ENCODE data around the gene PACSIN2.

Gene PACSIN2

DNA sequence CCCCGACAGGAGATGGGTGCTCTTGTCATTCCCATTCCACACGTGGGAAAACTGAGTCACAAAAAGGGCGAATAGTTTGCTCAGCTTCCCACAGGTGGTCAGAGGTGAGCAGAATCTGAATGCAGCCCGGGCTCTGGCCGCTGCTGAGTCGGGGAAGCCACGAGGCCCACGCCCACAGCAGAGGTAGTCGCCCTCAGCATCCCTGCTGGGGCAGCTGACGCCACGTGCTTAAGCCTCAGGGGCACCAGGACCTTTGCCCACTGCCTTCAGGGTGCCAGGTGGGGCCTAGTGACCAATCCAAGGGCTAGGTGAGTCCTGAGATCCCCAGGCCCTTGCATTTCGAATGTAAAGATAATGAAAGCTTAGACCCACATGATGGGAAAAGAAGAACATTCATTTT lies 133.7 kb downstream of the PACSIN2 start:
- no peak for DNase-seq (ENCODE audit: low read depth)

DNA sequence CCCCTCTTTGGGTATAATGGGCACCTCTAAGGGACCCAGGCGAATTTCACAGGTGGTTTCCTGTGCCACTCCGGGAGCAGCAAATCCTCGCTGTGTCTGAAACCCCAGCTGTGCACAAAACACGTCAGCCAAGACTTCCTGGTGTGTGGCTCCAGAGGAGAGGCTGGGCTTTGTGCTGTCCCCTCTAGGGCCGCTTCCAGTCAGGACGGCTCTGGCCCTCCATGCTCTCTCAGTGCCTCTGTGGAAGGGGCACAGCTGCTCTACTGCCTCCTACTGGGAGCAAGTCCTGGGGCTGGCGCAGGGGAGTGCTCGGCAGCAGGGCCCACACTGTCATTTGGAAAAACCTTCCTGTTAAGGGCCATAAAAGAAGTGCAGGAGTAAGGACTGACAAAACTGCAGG lies 134.1 kb downstream of the PACSIN2 start:
- DNase-seq (ENCODE audit: low read depth), result no peak

DNA sequence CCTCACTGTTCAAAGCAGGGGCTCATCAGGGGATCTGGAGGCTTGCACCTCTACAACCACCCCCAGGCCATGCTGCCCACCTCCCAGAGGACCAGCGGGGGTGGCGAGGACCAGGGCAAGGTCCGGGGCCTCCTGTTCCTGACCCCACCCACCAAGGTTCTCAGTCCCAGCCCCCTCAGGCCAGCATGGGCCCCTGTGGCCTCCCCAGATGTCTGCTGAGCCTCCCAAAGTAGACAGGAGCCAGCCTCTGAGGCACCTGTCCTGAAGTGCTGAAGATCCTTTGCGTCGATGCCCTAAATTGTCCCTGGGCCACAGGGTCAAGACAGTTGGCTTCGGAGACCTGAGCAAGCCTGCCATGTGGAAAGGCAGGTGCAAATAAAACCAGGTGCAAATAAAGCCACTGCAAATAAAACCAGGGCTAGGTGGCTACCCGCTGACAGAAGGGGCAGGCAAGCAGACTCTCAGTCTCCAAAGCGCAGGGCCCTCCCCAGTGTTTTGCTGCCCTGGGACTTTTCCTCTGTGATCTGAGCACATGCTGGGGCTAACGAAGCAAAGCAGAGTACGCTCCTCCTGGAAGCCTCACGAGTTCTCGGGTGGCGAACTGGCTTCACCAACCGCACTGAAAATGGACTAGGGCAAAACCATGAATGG lies 135.5 kb downstream of the PACSIN2 start:
- DNase-seq (ENCODE audit: low read depth), result no peak

DNA sequence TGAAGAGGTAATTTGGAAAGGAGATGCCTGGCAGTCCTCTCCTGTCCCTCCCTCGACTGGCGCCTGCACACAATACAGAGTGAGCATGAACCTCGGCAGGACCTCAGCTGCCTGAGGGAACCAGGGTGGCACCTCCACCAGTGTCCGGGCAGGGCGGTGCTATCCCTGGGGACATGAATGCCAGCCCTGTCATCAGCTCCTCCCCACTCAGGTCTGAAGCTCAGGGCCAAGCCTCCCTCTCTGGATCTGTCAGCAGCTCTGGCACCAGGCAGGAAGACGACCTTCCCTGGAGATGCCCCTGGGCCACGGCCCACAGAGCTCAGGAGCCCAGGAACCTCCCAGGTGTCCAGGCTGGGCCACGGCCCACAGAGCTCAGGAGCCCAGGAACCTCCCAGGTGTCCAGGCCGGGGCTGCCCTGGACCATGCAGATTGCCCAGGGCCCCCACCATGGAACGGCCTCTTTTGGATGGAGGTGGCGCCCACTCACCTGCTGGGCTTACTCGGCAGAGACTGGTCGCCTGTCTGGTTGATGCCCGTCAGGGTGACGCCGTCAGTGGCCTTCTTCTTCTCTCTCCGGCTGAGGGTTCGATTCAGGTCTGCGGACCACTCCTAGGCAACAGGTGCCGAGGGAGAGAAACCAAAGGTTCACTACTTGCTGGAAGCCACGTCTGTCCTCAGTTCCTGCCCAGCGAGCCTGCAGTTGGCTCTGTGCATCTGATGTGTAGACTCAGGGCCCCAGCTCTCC lies 136.2 kb downstream of the PACSIN2 start:
- DNase-seq (ENCODE audit: low read depth), result no peak

DNA sequence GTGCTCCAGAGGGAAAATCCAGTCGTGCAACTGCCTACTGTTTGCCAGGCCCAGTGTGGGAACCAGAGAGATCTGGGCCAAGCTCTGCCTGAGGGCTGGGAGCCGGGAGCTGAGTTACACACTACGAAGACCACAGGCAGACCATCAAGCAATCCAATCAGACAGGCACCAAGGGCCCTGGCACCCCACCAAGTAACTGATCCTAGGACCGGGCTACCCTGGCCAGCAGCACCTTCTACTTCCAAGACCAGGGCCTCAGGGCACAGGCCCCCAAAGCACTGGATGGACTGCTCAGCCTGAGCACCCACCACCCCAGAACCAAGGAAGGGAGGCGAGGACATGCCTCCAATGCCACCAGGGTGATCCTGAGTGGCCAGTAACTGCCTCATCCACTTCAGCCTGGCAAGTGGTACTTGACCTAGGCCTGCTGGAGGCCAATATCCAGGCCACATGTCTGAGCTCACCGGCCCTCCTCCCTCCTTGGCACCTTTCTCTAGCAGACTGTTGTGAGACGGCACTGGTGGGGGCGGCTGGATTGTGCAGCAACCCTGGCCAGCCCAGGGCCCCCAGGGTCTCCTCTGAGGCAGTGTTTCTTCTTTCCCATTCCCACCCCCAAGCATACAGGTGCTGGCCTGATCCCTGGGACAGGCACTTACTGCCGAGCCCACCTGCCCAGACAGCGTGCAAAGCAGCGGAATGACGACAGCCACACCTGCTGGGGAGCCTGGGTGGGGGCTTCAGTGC lies 137.2 kb downstream of the PACSIN2 start:
- DNase-seq (ENCODE audit: low read depth), result no peak

DNA sequence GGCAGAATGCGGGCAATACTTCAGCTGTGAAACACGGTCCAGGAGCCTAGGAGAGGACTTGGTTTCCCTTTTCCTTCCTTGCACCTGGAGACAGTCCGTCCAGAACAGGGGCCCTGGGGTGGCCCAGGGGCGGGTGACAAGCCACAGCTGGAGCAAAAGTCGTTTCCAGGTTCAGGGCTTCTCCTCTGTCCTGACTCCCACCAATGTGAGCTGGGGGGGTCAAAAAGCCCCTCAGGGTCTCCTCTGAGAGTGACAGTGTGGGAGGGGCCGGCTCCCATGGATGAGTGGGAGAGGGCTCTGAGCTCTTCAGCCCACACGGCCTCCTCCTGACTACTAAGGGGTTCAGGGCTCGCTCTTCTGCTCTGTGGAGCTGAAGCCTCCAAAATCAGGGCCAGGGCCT lies 137.8 kb downstream of the PACSIN2 start:
- DNase-seq (ENCODE audit: low read depth), result no peak

DNA sequence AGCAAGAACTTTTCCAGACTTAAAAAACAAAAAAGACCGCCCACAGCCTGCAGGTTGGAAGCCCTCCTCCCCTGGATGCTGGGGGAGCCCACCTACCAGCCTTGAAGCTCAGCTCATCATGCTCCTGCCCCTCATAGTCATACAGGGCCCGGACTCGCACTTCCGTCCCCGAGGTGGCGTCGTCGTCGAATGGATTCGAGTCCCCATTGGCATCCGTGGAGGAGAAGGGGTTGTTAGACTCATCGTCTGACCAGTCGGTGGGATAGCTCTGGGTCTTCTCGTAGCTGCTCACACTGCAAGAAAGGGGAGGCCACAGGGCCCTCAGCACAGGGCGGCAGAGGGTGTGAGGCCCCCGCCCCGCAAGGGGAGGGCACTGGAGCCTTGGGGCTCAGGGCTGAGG lies 138.9 kb downstream of the PACSIN2 start:
- no peak for DNase-seq (ENCODE audit: low read depth)

DNA sequence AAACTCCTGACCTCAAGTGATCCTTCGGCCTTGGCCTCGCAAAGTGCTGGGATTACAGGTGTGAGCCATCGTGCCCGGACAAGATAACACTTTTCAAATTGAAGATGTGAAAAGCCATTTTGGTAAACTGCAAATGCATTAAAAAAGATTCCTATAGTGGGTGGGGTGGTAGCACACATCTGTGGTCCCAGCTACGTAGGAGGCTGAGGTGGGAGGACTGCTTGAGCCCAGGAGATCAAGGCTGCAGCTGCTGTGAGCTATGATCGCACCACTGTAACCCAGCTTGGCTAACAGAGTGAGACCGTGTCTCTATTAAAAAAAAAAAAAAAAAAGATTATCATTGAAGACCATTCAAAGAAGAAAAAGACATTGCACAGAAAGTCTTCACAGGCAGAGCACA lies 140.9 kb downstream of the PACSIN2 start:
- no peak for DNase-seq (ENCODE audit: low read depth)

DNA sequence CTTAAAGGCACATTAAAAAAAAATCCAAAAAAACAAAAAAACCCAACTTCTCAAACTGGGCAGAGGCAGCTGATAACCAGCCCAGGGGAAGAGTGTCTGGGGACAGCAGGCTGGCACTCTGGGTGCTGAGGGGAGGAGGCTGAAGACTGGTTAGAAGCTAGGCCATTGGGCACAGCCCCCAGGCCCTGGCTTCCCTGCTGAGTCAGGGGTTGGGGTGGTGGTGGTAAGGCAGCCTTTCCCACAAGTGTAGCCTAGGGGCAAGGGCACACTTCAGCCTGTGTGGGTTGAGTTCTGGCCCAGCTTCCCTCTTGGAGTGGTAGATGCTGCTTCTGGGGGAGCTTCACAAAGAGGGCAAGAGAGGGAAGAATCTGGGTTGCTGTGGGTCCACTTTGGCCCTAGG lies 141.6 kb downstream of the PACSIN2 start:
- no peak for DNase-seq (ENCODE audit: low read depth)

DNA sequence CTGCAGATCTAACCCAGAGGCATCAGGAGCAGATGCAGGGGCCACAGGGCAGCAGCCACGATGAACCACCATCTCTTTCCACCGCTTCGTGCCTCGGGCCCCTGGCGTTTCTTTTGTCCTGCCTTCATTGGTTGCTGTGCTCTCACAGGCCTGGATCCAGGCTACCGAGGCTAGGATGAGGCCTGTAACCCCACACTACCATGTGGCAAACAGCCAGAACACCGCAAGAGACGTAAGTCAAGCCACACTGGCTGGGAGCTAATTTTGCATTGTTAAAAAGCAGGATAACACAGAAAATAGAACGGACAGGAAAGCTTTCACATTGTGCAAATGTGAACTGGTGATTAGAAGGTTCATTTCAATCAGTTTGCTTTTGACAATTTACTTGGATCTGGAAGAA lies 142.1 kb downstream of the PACSIN2 start:
- DNase-seq (ENCODE audit: low read depth), result no peak

DNA sequence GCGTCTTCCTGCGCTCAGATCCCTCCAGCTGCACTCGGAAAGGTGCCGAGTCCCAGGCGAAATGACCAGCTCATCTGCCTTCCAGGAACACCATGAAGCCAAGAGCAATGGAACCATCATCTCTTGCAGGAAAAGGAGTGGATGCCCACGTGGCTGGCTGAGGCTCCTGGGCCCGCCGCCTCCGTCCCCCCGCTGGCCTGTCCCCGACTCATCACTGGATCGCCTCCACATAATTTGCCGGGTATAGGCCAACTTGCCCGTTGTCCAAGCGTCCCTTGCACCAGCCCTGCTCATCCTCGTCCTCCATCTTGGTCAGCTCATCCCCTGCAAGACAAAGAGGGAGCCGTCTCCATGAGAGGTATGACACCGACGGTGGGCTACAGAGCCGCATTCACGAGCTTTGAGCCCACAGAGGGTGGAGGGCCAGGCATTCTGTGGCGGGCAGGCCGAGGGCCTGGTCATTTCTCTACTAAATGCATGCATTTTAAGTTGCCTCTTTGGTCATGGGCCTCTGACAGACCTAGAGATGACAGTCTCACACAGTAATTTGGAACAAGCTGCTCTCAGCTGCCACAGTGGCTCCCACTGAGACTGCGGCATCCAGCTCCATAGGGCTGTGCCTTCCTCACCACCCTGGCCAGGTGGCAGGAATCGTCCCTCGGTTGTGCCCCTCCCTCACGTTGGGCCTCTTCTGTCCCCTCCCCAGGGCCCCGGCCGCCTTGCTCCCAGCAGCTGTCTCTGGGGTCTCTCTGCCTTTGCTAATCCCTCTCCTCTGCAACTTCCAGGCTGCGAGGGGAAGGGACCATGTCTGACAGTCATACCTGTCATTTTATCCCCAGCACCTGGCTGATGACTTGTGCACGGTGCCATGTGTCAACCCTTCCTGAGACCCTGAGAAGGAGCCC lies 143.6 kb downstream of the PACSIN2 start:
- DNase-seq (ENCODE audit: low read depth), result no peak

DNA sequence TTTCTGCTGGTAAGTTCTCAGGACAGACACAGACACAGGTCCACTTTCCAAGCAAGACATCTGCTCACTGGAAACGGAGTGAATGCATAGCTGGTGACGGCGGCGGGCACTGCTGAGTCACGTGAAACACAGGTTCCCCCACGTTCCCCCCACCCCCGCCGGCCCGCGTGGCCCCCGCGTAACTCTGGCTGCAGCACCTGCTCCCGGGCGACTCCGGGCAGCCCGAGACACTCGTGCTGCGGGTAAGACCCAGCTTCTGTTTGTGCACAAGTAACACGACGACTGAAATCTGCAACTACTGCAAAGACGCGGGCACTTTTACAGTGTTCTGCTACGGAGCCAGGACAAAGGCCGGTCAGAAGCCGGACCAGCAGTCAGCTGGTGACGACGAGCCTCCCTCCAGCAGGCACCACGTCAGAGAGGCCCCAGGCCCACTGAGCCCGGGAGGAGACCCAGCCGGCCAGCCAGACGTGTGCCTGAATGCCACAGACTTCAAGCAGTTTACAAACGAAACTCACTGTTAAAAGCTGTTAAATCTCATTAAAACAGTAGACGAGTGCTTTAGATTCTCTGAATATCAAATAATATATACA lies 145.0 kb downstream of the PACSIN2 start:
- no peak for DNase-seq (ENCODE audit: low read depth)

DNA sequence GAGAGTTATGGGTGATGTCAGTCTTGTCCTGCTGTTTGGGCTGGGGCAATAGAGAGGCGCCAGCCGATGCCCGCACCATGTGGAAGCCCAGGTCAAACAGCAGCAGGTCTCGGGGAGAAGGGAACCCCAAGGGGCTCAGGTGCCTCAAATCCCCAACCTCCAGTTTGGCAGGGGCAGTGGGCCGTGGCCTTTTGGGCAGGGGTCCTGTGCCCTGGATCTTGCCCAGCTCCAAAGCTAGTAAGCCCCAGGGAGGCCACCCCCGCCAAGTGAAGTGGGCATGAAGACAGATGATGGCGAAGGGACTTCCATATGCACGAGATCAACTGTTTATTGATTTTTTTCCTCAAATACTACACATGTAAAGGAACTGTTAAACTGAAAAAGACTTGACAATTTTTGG lies 145.5 kb downstream of the PACSIN2 start:
- no peak for DNase-seq (ENCODE audit: low read depth)

DNA sequence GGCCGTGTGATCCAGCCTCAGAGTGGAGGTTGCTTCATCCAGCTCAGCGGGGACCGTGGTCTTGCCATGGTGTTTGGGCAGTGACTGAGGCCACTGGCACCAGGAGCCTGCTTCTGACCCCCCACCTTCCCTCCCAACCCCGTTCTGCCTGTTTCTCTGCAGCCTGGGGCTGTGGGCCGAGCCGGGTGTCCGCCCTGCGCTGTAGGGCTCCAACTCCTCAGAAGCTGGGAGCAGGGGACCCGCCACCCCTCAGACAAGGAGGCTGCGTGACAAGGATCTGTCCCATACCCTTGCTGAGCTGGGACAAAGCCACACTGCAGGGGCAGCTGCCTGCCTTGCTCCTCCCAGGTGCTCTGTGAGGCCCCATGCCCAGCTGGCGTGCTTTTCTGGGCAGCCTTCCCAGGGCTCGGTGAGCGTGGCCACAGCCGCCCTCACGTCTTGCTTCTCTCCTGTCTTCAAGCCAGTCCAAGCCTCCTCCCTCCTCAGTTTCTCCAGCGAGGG lies 146.1 kb downstream of the PACSIN2 start:
- DNase-seq (ENCODE audit: low read depth), result no peak

DNA sequence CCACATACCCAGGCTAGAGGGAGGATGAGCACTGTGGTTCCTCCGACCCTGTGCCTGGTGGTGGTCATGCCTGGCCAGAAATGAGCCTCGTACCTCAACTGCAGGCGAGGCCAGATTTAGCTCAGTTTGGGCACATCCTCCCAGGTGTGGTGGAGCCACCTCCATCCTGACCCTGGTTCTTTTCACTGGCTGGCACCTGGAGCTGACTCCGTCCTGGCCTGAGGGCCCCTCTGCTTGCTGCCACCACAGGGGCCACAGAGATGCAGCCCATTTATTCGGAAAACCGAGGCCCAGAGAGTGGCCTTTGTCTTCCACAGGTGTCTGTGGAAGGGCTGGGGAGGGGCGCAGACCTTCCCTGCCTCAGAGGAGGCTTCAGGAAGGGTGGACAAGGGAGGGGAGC lies 148.8 kb downstream of the PACSIN2 start:
- DNase-seq (ENCODE audit: low read depth), result no peak

DNA sequence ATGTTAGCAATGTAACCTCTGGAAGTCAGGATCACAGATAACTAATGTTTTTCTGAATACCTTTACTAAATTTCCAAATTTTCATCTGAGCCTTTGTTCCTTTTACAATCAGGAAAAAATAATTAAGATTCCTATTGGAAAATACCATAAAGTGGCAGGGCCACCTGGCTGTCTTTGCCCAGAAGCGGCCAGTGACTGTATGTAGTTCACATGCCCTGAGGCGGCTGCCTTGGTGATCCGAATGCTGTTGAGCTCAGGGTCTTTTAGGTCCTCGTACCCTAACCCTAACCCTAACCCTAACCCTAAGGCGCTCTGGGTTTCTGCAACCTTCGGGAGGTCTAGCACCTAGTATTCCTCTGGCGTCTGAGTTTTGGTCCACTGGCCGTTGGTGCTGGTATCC lies 149.4 kb downstream of the PACSIN2 start:
- DNase-seq (ENCODE audit: low read depth), result no peak

DNA sequence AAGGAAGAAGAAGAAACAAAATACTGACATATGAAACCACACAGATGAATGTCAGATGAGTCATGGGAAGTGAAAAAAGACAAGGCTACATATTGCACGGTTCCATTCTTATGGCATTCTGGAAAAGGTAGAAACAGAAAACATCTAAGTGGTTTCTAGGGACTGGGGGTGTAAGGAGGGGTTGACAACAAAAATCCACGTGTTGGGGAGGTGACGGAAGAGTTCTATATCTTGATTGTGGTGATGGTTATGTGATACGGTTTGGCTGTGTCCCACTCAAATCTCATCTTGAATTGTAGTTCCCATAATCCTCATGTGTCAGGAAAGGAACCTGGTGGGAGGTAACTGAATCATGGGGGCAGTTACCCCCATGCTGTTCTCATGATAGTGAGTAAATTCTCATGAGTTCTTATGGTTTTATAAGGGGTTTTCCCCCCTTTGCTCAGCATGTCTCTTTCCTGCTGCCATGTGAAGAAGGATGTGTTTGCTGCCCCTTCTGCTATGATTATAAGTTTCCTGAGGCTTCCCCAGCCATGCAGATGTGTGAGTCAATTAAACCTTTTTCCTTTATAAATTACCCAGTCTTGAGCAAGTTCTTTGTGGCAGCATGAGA lies 151.5 kb downstream of the PACSIN2 start:
- DNase-seq (ENCODE audit: low read depth), result peak; percentile 40

DNA sequence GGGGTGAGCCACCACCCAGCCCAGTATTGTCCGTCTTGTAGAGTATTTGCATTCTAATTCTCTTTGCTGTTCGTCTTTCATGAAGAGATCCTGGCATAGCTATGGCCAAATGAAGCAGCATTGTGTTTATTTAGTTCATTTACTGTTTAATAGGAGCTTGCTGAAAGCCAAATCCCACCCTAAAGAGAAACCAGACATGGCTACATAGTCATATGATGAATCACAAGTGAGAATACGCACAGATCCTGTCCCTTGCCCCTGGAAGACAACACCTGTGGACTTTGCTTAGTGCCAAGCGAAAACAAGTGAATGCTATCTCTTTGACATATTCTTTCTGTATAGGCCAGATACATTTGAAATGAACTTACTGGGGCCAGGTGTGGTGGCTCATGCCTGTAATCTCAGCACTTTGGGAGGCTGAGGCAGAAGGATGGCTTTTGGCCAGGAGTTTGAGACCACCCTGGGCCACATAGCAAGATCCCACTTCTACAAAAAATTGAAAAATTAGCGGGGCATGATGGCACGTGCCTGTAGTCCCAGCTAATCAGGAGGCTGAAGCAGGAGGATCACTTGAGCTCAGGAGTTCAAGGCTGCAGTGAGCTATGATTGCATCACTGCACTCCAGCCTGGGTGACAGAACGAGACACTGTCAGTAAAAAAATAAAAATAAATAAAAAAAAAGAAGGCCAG lies 152.8 kb downstream of the PACSIN2 start:
- no peak for DNase-seq (ENCODE audit: low read depth)

DNA sequence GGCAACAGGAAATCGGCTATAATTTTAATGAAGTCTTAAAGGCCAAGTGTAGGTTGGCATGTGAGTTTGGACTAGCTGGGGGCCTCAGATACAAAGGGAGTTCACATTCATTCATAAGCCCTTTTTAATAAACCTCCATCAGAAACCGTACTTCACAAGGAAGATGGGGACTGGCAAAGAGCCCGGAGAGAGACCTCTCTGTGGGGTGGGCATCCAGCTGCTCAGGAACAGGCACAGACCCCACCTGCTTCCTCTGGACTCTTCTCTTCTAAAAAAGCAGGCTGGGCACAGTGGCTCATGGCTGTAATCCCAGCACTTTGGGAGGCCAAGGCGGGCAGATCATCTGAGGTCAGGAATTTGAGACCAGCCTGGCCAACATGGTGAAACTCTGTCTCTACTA lies 154.0 kb downstream of the PACSIN2 start:
- DNase-seq (ENCODE audit: low read depth), result no peak

DNA sequence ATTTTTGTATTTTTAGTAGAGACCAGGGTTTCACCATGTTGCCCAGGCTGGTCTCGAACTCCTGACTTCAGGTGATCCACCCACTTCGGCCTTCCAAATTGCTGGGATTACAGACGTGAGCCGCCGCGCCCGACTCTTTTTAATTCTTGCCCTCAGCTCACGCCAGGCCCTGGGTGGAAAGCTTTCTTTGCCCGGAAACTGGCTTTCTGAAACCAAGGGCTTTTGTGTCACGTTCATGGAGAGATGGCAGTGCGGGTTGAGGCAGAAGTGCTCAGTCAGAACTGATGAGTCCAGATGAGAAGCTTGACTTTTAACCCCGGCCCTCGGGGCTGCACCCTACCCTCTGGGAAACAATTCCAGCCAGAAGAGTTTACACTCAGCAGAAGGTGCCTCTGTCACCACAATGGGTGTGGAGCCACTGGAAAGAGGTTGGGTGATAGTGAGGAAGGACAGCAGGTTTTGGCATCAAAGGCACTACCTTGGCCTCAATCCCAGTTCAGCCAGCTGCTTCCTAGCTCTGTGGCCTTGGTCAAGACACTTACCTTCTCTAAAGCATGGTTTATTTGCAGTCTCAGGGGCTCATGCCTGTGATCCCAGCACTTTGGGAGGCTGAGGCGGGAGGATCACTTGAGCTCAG lies 157.0 kb downstream of the PACSIN2 start:
- no peak for DNase-seq (ENCODE audit: low read depth)

Data from activated T-helper 9 cell treated with anti-CD3 and anti-CD28 coated beads, Interleukin-2, amount 50 U/mL, for 16 hours (primary cell).